HuH-7.5 (cell line): Measurements from ENCODE around the gene GSAP.
"Not testable (repeated sequence)": the region's sequence is repeated elsewhere in the genome, so short reads cannot be mapped to it uniquely, and the experiment has no call there.

Experiments
- DNase-seq: peaks from one replicate; pipeline ENCODE4 v3.0.0; 2011; ENCODE audit warnings: low spot score

GSAP gene

GRCh38 chr7:77415823-77416620, at the start of gene GSAP:
Gene GSAP, minus strand, starts transcription at chr7:77416349. Its CDS starts 28 bp downstream, at chr7:77416321.
- peak; percentile 41 for DNase-seq

- no peak for DNase-seq
Observed at GRCh38 chr7:77465256-77465655, 49.1 kb upstream of the GSAP start.

- no peak for DNase-seq
Observed at GRCh38 chr7:77464589-77464988, 48.4 kb upstream of the GSAP start.

GRCh38 chr7:77463632-77464031, 47.5 kb upstream of the GSAP start:
- DNase-seq = not testable (repeated sequence)

GRCh38 chr7:77461842-77462241, 45.7 kb upstream of the GSAP start:
- no peak for DNase-seq

- DNase-seq = no peak
Observed at GRCh38 chr7:77461246-77461645, 45.1 kb upstream of the GSAP start.

GRCh38 chr7:77460057-77460486, 43.9 kb upstream of the GSAP start:
- DNase-seq = no peak

- DNase-seq = no peak
Observed at GRCh38 chr7:77459311-77459726, 43.2 kb upstream of the GSAP start.

- no peak for DNase-seq
Observed at GRCh38 chr7:77458786-77459185, 42.6 kb upstream of the GSAP start.

GRCh38 chr7:77457779-77458178, 41.6 kb upstream of the GSAP start:
- DNase-seq = no peak

- no peak for DNase-seq
Observed at GRCh38 chr7:77456696-77457095, 40.5 kb upstream of the GSAP start.

GRCh38 chr7:77455321-77455720, 39.2 kb upstream of the GSAP start:
- DNase-seq = no peak

- no peak for DNase-seq
Observed at GRCh38 chr7:77454802-77455201, 38.7 kb upstream of the GSAP start.

- DNase-seq = no peak
Observed at GRCh38 chr7:77453531-77453930, 37.4 kb upstream of the GSAP start.

GRCh38 chr7:77451950-77452349, 35.8 kb upstream of the GSAP start:
- not testable (repeated sequence) for DNase-seq

- no peak for DNase-seq
Observed at GRCh38 chr7:77450613-77451012, 34.5 kb upstream of the GSAP start.

GRCh38 chr7:77450054-77450453, 33.9 kb upstream of the GSAP start:
- DNase-seq = no peak

- no peak for DNase-seq
Observed at GRCh38 chr7:77447616-77448015, 31.5 kb upstream of the GSAP start.

- no peak for DNase-seq
Observed at GRCh38 chr7:77444123-77444522, 28.0 kb upstream of the GSAP start.

GRCh38 chr7:77443042-77443441, 26.9 kb upstream of the GSAP start:
- no peak for DNase-seq

GRCh38 chr7:77442636-77443035, 26.5 kb upstream of the GSAP start:
- DNase-seq = no peak

- DNase-seq = no peak
Observed at GRCh38 chr7:77441046-77441445, 24.9 kb upstream of the GSAP start.

GRCh38 chr7:77439572-77439971, 23.4 kb upstream of the GSAP start:
- DNase-seq = no peak

- no peak for DNase-seq
Observed at GRCh38 chr7:77438131-77438530, 22.0 kb upstream of the GSAP start.
